Measurements from ENCODE around the gene PM20D1. TPM values are rescaled to one million over a fixed set of nuclear protein-coding genes. Genes with fewer than 3 reads are reported as not detected.

The PM20D1 gene
- total RNA-seq, 2 experiments from 2014 or later: 0.34 to 0.58 TPM

DNA sequence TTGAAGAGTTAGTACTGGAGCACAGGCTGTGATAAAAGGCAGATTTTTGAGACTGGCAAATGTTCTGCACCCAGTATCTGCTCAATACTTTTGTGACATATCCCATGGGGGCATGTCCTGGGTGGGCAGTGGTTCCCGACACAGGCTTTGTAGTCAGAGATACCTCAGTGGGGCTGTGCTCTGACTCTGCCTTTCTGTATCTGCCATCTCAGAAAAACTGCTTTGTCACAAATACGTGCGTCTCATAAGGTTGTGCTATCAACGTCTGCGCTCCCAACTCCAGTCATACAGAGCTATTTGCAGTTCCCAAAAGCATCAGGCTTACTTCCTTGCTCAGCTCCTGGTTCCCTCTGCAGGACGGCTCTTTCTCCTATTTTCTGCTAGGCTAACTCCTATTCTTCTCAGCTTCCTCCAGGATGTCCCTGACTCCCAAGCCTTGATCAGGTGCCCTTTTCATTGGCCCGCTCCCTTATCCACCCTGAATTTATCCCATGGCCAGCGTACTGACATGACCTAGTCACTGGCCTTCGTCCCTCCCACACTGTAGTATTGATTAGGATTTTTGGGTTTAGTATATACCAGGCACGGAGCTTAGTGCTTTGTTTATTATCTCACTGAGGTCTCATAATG lies 62.5 kb downstream of the PM20D1 start:
- DNase-seq (no peak), ATAC-seq (no peak)
- H3K4me3 Mint-ChIP-seq: no peak overlapping the region
- ChIA-PET POLR2A (no interaction called here), CTCF (interaction anchor here (0.7 to 2.7 kb wide), 4 partner anchors 24 to 319 kb away, joined by 3 to 15 read pairs (median 4); no protein-coding TSS in a partner anchor)
- no peaks in the 10 kb centered on the region for H3K9me3 Mint-ChIP-seq (ENCODE audit: low read depth)
- peaks cover 14% of the 10 kb centered on the region for H3K36me3 Mint-ChIP-seq (ENCODE audit: low read depth)
- no peaks in the 10 kb centered on the region for H3K27me3 Mint-ChIP-seq
- no peak overlapping the region for H3K27ac Mint-ChIP-seq
- H3K4me1 Mint-ChIP-seq: peaks cover 5% of the 10 kb centered on the region
- intact Hi-C loops (cut with DNase I, micrococcal nuclease): no loop called here

- POLR2A ChIA-PET: interaction anchor here (0.7 kb wide), 1 partner anchor 30 kb away, joined by 5 read pairs; no protein-coding TSS in a partner anchor
- intact Hi-C loops (cut with DNase I, micrococcal nuclease): no loop called here
- H3K36me3 Mint-ChIP-seq (ENCODE audit: low read depth): peaks cover 10% of the 10 kb centered on the region
- H3K4me3 Mint-ChIP-seq: no peak overlapping the region
- no peaks in the 10 kb centered on the region for H3K9me3 Mint-ChIP-seq (ENCODE audit: low read depth)
- H3K4me1 Mint-ChIP-seq: peaks cover 5% of the 10 kb centered on the region
- H3K27ac Mint-ChIP-seq: no peak overlapping the region
- DNase-seq (no peak), ATAC-seq (no peak)
- H3K27me3 Mint-ChIP-seq: no peaks in the 10 kb centered on the region
- CTCF ChIA-PET: interaction anchor here (1.2 to 2.7 kb wide), 2 partner anchors 127 to 190 kb away, joined by 4 to 15 read pairs; no protein-coding TSS in a partner anchor
Observed at GRCh38 chr1:205786601-205787000, 63.3 kb downstream of the PM20D1 start.

DNA sequence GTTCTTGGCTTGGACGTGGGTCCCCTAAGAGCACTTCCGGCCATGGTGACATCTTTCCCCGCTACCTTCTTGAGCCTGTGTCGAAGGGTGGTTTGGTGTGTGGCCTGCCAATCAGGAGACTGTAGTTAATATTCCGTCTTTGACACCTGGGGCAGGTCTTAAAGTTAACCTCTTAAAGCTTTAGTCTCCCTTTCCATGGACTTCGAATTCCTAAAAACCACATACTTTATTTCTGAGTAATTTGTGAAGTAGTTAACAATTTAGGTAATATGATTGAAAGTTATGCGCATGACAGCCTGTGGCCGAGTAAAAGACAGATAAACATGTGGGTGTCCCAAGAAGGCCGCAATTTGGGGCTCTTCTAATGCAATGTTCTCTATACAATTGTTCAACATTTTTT lies 64.5 kb downstream of the PM20D1 start:
- Mint-ChIP-seq H3K9me3 (ENCODE audit: low read depth) (no peaks in the 10 kb centered on the region), H3K4me1 (peaks cover 5% of the 10 kb centered on the region), H3K27ac (no peak overlapping the region), H3K4me3 (no peak overlapping the region), H3K27me3 (no peaks in the 10 kb centered on the region), H3K36me3 (ENCODE audit: low read depth) (no peaks in the 10 kb centered on the region)
- CTCF ChIA-PET: interaction anchor here (0.6 to 1.2 kb wide), 3 partner anchors 9 to 73 kb away, joined by 3 read pairs; no protein-coding TSS in a partner anchor
- intact Hi-C loops (cut with DNase I, micrococcal nuclease): no loop called here
- DNase-seq: no peak
- no peak for ATAC-seq
- POLR2A ChIA-PET: no interaction called here

DNA sequence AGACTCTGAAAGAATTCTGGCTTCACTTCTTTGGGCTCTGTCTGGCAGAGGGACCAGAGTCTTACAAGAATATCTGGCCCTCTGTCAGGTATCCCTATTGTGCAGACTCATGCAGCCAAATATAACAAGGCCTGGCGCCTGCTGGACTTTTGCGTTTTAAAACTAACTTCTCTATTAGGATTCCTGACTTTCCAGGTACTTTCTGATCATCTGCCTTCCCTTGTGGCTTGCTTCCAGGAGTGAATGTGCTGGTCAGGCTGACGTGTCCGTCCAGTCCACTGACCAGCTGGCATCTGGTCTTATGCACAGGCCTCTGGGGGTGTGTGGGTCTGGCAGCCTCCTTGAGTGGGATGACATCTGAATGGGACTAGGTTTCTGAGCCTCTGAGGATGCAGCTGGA lies 66.0 kb downstream of the PM20D1 start:
- CTCF ChIA-PET: no interaction called here
- H3K36me3 Mint-ChIP-seq (ENCODE audit: low read depth): no peaks in the 10 kb centered on the region
- H3K4me3 Mint-ChIP-seq: no peak overlapping the region
- intact Hi-C loops (cut with DNase I, micrococcal nuclease): no loop called here
- peaks cover 5% of the 10 kb centered on the region for H3K4me1 Mint-ChIP-seq
- H3K27ac Mint-ChIP-seq: no peak overlapping the region
- H3K9me3 Mint-ChIP-seq (ENCODE audit: low read depth): no peaks in the 10 kb centered on the region
- no peak for ATAC-seq
- H3K27me3 Mint-ChIP-seq: no peaks in the 10 kb centered on the region
- DNase-seq: no peak
- POLR2A ChIA-PET: no interaction called here

DNA sequence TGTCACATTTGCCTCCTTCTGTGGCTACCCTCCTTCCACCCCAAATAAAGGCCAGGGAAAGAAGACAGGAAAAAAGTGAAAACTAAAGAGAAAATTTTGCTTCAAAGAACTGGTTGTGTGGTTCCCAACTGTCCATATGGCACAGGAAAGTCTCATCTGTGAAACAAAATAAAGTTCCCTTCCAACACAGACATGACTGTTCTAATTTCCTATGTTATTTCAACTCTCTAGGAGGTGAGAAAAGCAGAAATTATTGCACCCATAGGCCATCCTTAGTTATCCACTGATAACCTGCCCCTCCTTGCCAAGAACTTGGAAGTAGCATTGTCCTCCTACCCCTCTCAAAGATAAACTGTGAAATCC lies 66.5 kb downstream of the PM20D1 start:
- Mint-ChIP-seq H3K9me3 (ENCODE audit: low read depth) (no peaks in the 10 kb centered on the region), H3K4me1 (peaks cover 5% of the 10 kb centered on the region), H3K27me3 (no peaks in the 10 kb centered on the region), H3K4me3 (no peak overlapping the region), H3K27ac (no peak overlapping the region), H3K36me3 (ENCODE audit: low read depth) (no peaks in the 10 kb centered on the region)
- ChIA-PET CTCF (interaction anchor here (1.0 to 1.7 kb wide), 4 partner anchors 31 to 194 kb away, joined by 3 to 6 read pairs (median 5); no protein-coding TSS in a partner anchor), POLR2A (no interaction called here)
- ATAC-seq (no peak), DNase-seq (no peak)
- intact Hi-C loops (cut with DNase I, micrococcal nuclease): no loop called here

- no peak for DNase-seq
- ChIA-PET CTCF (interaction anchor here (1.0 to 1.7 kb wide), 6 partner anchors 10 to 195 kb away, joined by 3 to 6 read pairs (median 4); no protein-coding TSS in a partner anchor), POLR2A (no interaction called here)
- Mint-ChIP-seq H3K36me3 (ENCODE audit: low read depth) (no peaks in the 10 kb centered on the region), H3K27ac (no peak overlapping the region), H3K4me3 (no peak overlapping the region), H3K27me3 (no peaks in the 10 kb centered on the region), H3K9me3 (ENCODE audit: low read depth) (no peaks in the 10 kb centered on the region), H3K4me1 (peaks cover 5% of the 10 kb centered on the region)
- intact Hi-C loops (cut with DNase I, micrococcal nuclease): loop anchor here in 1 of 2 experiments (1.0 kb wide), 1 partner anchor 124 kb away; no protein-coding TSS in a partner anchor
- peak; percentile 76 for ATAC-seq
Observed at GRCh38 chr1:205782627-205783432, 67.1 kb downstream of the PM20D1 start.

- no peaks in the 10 kb centered on the region for H3K36me3 Mint-ChIP-seq (ENCODE audit: low read depth)
- DNase-seq (no peak), ATAC-seq (no peak)
- peaks cover 17% of the 10 kb centered on the region for H3K4me1 Mint-ChIP-seq
- H3K27me3 Mint-ChIP-seq: no peaks in the 10 kb centered on the region
- no peaks in the 10 kb centered on the region for H3K9me3 Mint-ChIP-seq (ENCODE audit: low read depth)
- ChIA-PET CTCF (no interaction called here), POLR2A (no interaction called here)
- H3K27ac Mint-ChIP-seq: no peak overlapping the region
- no peak overlapping the region for H3K4me3 Mint-ChIP-seq
- intact Hi-C loops (cut with DNase I, micrococcal nuclease): no loop called here
Observed at GRCh38 chr1:205780335-205780734, 69.6 kb downstream of the PM20D1 start.

Other genes with a start within 250 kb of the PM20D1 start
- gene ELK4, start 218.1 kb downstream of the PM20D1 start, total RNA-seq: 10 to 100 TPM; 54.0 to 57.4 TPM
- under 1 TPM; 0.32 to 0.53 TPM for gene SLC45A3, start 169.6 kb downstream of the PM20D1 start, total RNA-seq
- 100 to 1,000 TPM; 189 to 260 TPM for gene NUCKS1, start 100.0 kb downstream of the PM20D1 start, total RNA-seq
- gene RAB29, start 74.7 kb downstream of the PM20D1 start, total RNA-seq: 10 to 100 TPM; 29.3 to 29.4 TPM
- gene SLC41A1, start 36.9 kb downstream of the PM20D1 start, total RNA-seq: 10 to 100 TPM; 34.4 to 41.5 TPM
- not detected for gene SLC26A9, start 93.3 kb upstream of the PM20D1 start, total RNA-seq
- not detected for gene RAB7B, start 153.3 kb upstream of the PM20D1 start, total RNA-seq
- not detected for gene CTSE, start 173.8 kb upstream of the PM20D1 start, total RNA-seq
- gene RHEX, start 203.0 kb upstream of the PM20D1 start, total RNA-seq: not detected